GM15510 (cell line): ENCODE results near the gene CELF2.

Source experiments
- POLR2A ChIP-seq: IDR thresholded peaks from 3 replicates; pipeline ENCODE4 v1.6.1; 2011; ENCODE audit warnings: borderline replicate concordance; ENCODE audit not compliant: insufficient read length; ENCODE audit errors: extremely low read depth

Gene CELF2

DNA sequence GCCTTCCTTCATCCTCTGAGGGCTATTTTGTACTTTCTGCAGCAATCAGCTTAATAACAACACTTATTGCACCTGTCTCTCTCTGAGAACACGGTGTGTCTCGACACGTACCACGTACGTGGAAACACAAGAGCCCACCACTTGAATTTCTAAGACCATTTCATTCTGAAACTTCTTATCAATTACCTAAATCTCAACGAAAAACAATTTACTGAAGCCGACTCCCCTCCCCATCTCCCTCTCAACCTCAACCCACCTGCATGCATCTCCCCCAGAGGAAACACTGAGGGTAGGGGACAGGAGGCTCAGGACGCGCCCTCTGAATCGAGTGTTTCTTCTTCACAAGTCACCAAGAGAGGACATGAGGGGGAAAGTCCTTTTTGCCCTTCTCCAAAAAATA, 315.2 kb downstream of the CELF2 start:
- no peak for TF ChIP-seq POLR2A

DNA sequence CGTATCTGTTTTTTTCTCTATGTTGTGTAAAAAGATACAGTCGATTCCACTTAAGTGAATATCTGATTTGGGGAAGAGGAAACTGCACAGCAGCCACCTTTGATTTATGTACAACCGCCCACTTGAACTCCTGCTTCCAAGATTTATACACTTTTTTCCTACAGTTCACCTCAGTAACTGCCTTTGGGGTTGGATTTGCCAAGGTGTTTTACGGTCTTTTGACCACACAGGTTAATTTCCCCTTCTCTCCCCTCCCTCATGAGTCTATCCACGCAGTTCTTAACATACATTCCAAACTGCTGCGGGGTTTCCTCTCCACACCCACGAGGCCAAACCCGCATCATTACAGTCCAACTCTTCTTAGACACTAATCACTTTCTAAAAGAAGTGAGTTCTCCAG, 316.8 kb downstream of the CELF2 start:
- no peak for TF ChIP-seq POLR2A

DNA sequence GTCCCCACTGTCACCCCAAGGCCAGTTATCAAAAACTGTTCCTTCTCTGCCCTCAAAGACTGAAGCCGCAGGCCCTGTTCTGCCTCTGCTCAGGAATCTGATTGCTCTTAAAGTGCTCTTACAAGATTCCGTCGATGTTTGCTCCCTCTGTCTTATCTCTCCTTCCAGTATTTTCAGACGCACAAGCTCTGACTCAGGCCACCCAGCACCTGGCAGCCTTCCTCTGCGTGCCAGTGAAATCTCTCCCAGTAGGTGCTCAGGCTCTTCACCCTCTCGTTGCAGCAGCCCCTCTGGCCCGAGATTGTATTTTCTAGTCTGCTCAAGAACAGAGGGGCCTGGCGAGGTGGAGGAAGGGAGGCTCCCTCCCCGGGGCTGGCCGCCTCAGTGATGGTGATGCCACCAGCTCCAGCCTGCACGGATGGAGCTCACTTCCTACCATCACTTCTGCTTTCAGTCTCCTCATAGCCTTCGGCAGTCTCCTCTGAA, 317.5 kb downstream of the CELF2 start:
- no peak for TF ChIP-seq POLR2A

DNA sequence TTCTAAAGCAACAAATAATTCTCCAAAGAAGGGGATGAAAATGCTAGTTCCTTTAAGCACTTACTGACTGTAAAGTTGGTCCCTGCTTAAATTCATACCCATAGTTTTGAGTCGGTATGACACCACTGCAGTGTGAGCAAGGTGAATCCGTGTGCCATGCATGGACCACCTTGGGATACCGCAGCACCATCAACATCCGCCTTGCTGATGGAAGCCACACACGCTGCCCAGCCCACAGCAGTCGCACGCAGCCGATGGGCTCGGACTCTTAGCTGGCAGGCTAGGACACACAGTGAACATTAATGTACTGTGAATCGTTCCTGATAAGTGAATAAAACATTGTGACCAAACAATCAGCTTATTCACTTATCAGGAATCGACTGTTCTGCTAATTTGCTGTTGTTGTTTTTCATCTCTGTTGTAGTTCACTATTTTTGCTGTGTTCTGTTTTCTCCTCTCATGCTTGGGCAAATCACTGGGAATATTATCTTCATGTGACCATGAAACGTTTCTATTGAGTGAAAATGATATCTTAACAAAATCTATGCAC, 318.3 kb downstream of the CELF2 start:
- TF ChIP-seq POLR2A: no peak

DNA sequence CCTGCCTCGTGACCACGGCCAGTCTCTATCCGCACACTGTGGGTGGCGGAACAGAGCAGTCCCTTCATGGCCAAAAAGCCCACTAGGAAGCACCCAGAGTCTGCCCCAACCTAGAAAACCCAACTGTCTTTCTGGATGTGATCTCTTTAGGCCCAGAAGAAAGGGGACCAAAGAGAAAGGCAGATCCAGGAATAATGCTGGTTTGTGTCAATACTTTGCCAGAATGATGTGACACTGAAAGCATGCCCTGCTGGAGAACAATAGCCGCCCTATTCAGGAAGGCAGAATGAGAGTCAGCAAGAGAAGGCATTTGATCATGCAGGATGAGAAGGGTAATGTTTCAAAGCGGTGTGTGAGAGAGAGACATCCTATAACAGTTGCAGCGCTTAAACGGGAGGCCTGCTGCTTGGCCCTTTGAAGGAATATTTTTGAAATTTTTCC, 319.1 kb downstream of the CELF2 start:
- no peak for TF ChIP-seq POLR2A

DNA sequence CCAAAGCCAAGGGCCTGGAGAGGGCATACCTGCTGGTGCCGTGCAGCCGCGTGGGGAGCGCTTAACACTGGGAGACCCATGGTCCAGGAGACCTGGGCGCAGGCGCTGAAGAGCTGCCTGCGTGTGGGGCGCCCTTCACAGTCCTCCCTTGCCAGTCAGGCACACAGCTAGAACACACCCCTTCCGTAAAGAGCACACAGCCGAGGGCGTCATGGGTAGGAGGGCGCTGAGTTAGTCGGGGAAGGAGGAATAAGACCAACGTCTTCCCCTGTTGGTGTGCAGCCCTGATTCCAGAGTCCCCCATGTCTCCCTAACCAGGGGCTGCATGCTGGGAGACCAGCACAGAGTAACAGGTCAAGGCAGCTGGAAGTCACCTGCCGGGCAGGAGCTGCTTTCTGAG, 319.8 kb downstream of the CELF2 start:
- TF ChIP-seq POLR2A: no peak

DNA sequence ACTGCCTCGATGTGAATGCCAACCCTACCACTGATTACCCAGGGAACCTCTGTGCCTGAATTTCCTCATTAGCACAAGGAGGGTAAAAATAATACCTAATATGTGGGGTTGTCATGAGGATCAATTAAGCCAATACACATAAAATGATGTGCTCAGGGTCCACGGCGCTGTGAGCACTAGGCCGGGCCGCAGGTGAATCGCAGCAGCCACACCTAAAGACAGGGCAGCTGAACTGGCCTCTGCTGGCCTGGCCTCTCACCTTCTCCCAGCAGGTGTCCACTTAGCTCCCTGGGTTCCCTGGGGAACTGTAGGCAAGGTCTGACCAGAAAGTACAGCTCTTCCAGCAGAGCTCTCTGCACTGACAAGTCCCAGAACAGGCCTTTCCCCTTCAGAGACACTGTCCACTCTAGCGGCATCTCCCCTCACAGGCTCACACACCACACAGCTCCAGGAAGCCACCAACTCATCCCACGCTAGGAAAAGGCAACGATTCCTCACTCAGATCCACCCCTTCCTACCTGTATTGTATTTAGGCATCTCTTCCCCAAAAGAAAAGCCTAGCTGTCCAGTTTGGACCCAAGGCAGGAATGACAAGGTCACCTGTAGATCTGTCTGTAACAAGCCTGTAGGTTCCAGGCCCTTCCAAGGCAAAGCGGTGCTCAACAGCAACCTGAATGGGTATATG, 320.6 kb downstream of the CELF2 start:
- TF ChIP-seq POLR2A: no peak

DNA sequence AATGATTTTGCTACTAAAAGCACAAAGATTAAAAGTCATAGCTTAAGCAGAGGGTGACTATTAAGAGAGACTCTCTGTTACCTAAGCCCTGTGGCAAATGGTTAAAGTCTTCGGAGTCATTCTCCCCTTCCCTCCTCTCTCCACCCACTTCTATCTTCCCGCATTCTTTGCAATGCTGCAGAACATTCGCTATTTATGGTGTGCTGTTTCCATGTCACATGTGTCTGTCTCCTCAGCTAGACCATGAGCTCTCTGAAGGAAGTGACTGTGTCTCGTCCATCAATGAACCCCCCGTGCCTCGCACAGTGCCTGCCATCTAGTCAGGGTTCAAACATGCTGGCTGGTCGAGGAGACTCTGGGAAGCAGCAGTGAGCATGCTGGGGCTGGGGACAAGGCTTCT, 321.3 kb downstream of the CELF2 start:
- TF ChIP-seq POLR2A: no peak

DNA sequence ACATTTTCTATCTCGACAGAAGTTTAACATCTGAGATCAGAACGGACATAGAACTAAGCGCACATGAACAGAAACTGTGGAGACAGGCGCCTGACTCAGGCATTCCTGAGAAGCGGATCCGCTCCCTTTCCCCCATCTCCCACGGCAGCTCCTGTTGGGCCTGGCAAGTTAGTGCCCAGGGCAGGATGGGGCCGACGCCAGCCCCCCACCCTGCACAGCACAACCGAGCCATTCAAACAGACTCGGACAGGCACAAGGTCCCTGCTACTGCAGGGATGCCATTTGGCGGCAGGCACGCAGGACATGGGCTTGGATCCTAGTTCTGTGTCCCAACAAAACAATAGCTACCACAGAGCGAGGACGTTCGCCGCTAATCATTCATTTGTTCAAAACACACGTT, 322.0 kb downstream of the CELF2 start:
- TF ChIP-seq POLR2A: no peak

DNA sequence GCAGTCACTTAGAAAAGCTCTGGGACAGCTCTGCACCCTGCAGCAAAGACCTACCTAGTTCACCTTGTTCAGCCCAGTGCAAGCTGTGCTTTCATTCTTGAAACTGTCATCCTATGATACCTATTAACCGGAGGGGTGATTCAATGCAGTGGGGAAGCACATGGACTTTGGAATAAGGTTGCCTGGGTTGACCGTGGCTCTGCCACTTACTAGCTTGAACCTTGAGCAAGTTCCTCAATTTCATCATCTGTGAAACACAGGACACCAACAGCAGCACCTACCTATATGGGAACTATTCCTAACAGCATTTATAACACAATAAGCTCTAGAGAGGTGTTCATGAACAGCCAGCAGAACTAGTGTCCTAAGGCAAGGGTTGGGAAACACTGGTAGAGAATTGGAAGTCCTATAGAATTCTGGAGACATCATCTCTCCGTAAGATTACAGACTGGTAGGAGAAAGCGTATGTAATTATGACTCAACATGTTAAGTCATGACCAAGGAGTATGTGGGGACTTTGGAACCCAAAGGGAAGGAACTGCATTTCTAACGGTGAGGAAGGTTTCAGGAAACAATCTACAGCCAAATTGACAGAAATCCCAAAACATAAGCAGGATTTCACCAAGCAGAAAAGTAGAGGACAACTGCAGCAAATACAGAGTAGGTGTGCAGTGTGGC, 323.8 kb downstream of the CELF2 start:
- no peak for TF ChIP-seq POLR2A

DNA sequence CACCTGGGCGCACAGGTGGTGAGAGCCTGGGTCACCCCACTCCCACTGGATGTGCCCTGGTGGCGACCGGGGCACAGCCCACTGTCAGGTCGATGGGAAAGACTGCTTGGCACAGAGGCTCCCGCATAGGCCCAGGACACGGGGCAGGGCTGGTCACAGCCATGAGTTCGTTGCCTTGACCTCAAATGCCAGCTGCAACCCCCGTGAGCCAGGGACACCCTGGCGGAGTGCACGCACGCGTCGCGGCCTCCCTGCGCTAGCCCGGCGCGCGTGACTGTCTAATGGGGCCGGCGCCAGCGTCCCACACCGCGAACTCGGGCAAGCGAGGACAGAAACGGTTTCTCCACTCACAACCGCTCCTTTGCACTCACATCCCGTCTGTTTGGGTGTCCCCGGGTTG, 326.4 kb downstream of the CELF2 start:
- TF ChIP-seq POLR2A: no peak

DNA sequence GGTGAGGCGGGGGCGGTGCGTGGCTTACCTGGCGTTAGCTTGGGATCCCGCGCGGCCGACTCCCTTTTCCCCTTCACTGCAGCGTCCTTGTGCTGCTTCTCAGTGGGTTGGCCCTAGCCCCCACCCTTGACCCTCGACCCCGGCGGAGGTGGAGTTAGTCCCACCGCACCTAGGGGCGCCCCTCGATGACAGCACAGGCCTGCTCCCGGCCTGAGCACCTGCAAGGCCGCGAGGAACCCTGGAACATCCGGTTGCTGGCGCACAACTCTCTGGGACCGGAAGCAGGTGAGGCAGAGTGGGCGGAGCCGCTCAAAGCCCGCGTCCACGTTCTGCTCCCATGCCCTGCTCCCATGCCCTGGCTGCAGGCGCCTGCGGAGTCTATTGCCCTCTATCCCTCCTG, 326.9 kb downstream of the CELF2 start:
- TF ChIP-seq POLR2A: no peak

DNA sequence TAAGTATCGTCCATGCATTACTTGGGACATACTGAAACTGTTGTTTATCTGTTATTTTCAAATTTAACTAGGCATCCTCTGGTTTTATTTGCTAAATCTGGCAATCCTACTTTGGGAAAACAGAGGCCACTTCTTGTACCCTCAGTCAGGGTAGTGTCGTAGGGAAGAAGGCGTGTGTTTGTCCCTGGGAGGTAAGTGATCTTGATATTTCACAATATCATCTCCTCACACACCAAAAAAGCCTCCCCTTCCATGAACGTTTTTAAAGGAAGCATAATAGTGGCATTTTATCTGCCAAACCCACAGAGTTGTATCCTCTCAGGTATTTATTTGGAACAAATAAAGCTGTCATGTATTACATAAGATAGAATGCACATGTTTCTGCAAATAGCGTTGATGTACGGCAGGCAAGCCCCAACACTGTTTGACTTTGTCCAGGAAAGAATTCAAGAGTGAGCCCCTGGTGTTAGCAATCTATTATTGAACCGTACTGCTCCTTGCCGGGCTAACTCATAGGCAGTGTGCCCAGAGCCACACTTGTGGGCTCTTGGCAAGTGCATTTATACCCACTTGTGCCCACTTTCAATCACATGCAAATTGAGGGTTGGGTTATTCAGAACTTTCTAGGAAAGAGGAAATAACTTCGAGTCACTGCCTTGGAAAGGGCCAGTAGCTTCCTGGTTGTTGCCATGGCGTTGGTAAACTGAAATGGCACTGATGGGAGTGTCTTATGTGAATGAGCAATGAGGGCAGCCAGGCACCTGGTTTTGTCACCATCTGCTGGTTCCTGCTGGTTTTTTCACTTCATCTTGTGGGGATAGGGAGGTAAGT, 327.8 kb downstream of the CELF2 start:
- no peak for TF ChIP-seq POLR2A

DNA sequence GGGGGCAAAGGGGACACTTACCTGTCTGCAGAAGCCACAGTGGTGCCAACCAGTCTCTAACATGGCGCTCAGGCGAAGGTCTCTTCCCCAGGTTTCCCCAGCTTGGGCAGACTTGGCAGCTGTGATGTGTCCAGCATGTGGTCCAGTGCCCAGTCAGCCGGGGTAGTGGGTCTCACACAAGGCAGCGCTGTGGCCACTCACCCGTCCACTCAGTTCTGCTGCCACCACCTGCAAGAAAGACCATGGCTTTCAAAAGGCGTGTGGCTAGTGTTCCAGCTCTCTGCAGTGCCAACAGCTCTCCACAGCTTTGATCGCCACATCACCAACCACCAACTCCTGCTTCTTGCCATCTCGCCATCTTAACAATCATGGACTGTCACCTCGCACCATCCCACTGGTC, 334.1 kb downstream of the CELF2 start:
- no peak for TF ChIP-seq POLR2A
